ENCODE data around the gene RNF112.

RNF112 gene

GRCh38 chr17:19378416-19379360 lies 32.3 kb upstream of the RNF112 start, which contains the start of gene MAPK7 (continued):
- no peak for TF ChIP-seq ZNF518A (tag by site-specific recombination; conservative IDR thresholded peaks at IDR 0.05; ENCODE audit: low read depth)
- no peak for TF ChIP-seq RBAK (tag by site-specific recombination; IDR thresholded peaks at IDR 0.05)
- TF ChIP-seq SALL2 (tag by site-specific recombination; IDR thresholded peaks at IDR 0.05; ENCODE audit: borderline replicate concordance): no peak
- no peak for TF ChIP-seq ZNF510 (tag by site-specific recombination; IDR thresholded peaks at IDR 0.05; ENCODE audit: insufficient replicate concordance)
- TF ChIP-seq SP3 (tag by site-specific recombination; IDR thresholded peaks at IDR 0.05): peak; percentile 50
- no peak for TF ChIP-seq ZNF639 (tag by site-specific recombination; IDR thresholded peaks at IDR 0.05)

- TF ChIP-seq ZNF791 (tag by site-specific recombination; IDR thresholded peaks at IDR 0.05): no peak
- TF ChIP-seq ZNF184 (tag by site-specific recombination; IDR thresholded peaks at IDR 0.05): no peak
- no peak for TF ChIP-seq ZNF549 (tag by site-specific recombination; IDR thresholded peaks at IDR 0.05)
- no peak for TF ChIP-seq ZNF169 (tag by site-specific recombination; IDR thresholded peaks at IDR 0.05)
- no peak for TF ChIP-seq ZNF354C (tag by site-specific recombination; IDR thresholded peaks at IDR 0.05; ENCODE audit: borderline replicate concordance, low read depth)
- no peak for TF ChIP-seq ZNF544 (tag by site-specific recombination; IDR thresholded peaks at IDR 0.05)
- TF ChIP-seq ZBTB11 (tag by site-specific recombination; conservative IDR thresholded peaks at IDR 0.05; ENCODE audit: low read depth): no peak
- TF ChIP-seq SALL2 (tag by site-specific recombination; IDR thresholded peaks at IDR 0.05; ENCODE audit: borderline replicate concordance): no peak
- no peak for TF ChIP-seq ZNF626 (tag by site-specific recombination; IDR thresholded peaks at IDR 0.05)
- TF ChIP-seq ZNF621 (tag by site-specific recombination; IDR thresholded peaks at IDR 0.05): no peak
- ChIA-PET CTCF (interaction anchor here (1.1 to 3.9 kb wide), 2 partner anchors 17 to 427 kb away, joined by 4 to 33 read pairs; partner anchors contain the start of gene B9D1), POLR2A (interaction anchor here (2.5 kb wide), 1 partner anchor 9 kb away, joined by 57 read pairs; the partner anchor contains the start of gene MFAP4)
- Histone ChIP-seq H3K36me3 (ENCODE audit: control insufficient read depth in 2 of 2, insufficient read depth in 1 of 2, low read length in 2 of 2) (peaks cover 24 to 54% of the 10 kb centered on the region in 2 experiments), H3K9me3 (ENCODE audit: control insufficient read depth, insufficient read depth, low read depth, low read length) (no peaks in the 10 kb centered on the region), H3K4me1 (ENCODE audit: control insufficient read depth, insufficient read depth, low read length) (peaks cover 8% of the 10 kb centered on the region), H3K27ac (ENCODE audit: extremely low read depth, low read depth, low read length) (no peak overlapping the region), H3K4me3 (ENCODE audit: low read depth, low read length) (peak overlapping the region; percentile 69)
These were observed 31.5 kb upstream of the RNF112 start for GRCh38 chr17:19379361-19380065.

All from HEK293 (cell line).